Measurements from ENCODE around the gene MAP7. TPM values are rescaled to one million over a fixed set of nuclear protein-coding genes. Genes with fewer than 3 reads are reported as not detected.

MAP7 gene
- total and polyA plus RNA-seq, 9 of the 15 experiments (the other 6 are each of a cell fraction or from before 2014, with no cell fraction given), result 0.76 to 7.7 (median 3.9) TPM

GRCh38 chr6:136334853-136335252 is 215.4 kb downstream of the MAP7 start (continued):
- TF ChIP-seq ZNF764 (CRISPR knock-in tag; IDR thresholded peaks at IDR 0.05; ENCODE audit: low read depth), result no peak
- peak in 1 of 2 experiments; percentile 44; a peak in 2 of 4 replicates for TF ChIP-seq RAD21 (CRISPR knock-in tag; conservative IDR thresholded peaks at IDR 0.05 in 1 of 2, IDR thresholded peaks at IDR 0.05 in 1 of 2)
- 0 out of 2 replicates have a peak, but pooled peaks have one; percentile 31 for TF ChIP-seq USF1 (CRISPR knock-in tag; IDR thresholded peaks at IDR 0.05)
- no peak for TF ChIP-seq SPI1 (IDR thresholded peaks at IDR 0.05; ENCODE audit: borderline replicate concordance, low read depth, low read length)
- TF ChIP-seq NONO (IDR thresholded peaks at IDR 0.05; ENCODE audit: low read depth in 2 of 2, low read length in 1 of 2), result no peak
- peak; percentile 71 for TF ChIP-seq CTCFL (IDR thresholded peaks at IDR 0.05; ENCODE audit: borderline replicate concordance, insufficient read depth, low read depth, low read length, poor library complexity, severe bottlenecking)
- TF ChIP-seq TAL1 (IDR thresholded peaks at IDR 0.05), result no peak
- TF ChIP-seq ZNF561 (CRISPR knock-in tag; conservative IDR thresholded peaks at IDR 0.05), result no peak
- TF ChIP-seq ZNF224 (CRISPR knock-in tag; IDR thresholded peaks at IDR 0.05), result no peak
- TF ChIP-seq KLF10 (CRISPR knock-in tag; IDR thresholded peaks at IDR 0.05), result no peak
- TF ChIP-seq POLR2G (IDR thresholded peaks at IDR 0.05; ENCODE audit: low read depth, low read length), result peak; percentile 6; the same call in 1 of the 2 replicates
- no peak for TF ChIP-seq FOXP4 (CRISPR knock-in tag; IDR thresholded peaks at IDR 0.05; ENCODE audit: borderline replicate concordance)
- TF ChIP-seq RBBP5 (IDR thresholded peaks at IDR 0.05; ENCODE audit: borderline replicate concordance, insufficient read depth, low read length, poor library complexity, severe bottlenecking), result peak; percentile 3
